HEK293 (cell line): ENCODE measurements around the gene RAB40C.

Source experiments
- CTCF ChIA-PET: fragments of 350-600 bp; formaldehyde crosslinking; extraction: SDS; loops from one replicate; lab custom pipeline; 2021; ENCODE audit warnings: antibody characterized with exemption; lab: Yijun Ruan, JAX
- POLR2A ChIA-PET: fragments of 300-600 bp; formaldehyde crosslinking; extraction: SDS; loops from one replicate; lab custom pipeline; 2020; ENCODE audit warnings: antibody characterized with exemption, inconsistent platforms; lab: Yijun Ruan, JAX
- H3K27ac ChIP-seq: fragments of 200-500 bp; sonication (Bioruptor generic); 2 replicates; pipeline ENCODE4 v1.5.1; 2014; ENCODE audit warnings: low read depth, low read length, control low read depth, inconsistent platforms; ENCODE audit errors: extremely low read depth
- H3K36me3 ChIP-seq, 2 experiments: fragments of 200-500 bp in 1 of 2; sonication (Bioruptor generic) in 1 of 2; 1 replicate in 1 of 2; 2 replicates in 1 of 2; pipeline ENCODE4 v1.5.1; 2014 to 2017; ENCODE audit warnings: inconsistent platforms in 2 of 2, low read length in 2 of 2; ENCODE audit not compliant: control insufficient read depth in 2 of 2, insufficient read depth in 1 of 2
- H3K4me1 ChIP-seq: fragments of 200-500 bp; sonication (Bioruptor generic); 2 replicates; pipeline ENCODE4 v1.5.1; 2014; ENCODE audit warnings: mild to moderate bottlenecking, low read length, inconsistent platforms; ENCODE audit not compliant: control insufficient read depth, insufficient read depth
- H3K4me3 ChIP-seq: 2 replicates; pipeline ENCODE4 v1.5.1; 2011; ENCODE audit warnings: low read depth, mild to moderate bottlenecking, control low read depth, low read length, moderate library complexity
- H3K9me3 ChIP-seq: fragments of 200-500 bp; sonication (Bioruptor generic); 2 replicates; pipeline ENCODE4 v1.5.1; 2014; ENCODE audit warnings: low read depth, low read length, inconsistent platforms; ENCODE audit not compliant: control insufficient read depth, insufficient read depth
- BCL11A ChIP-seq: fragments of 450-650 bp; formaldehyde crosslinking; IDR thresholded peaks from 2 replicates; pipeline ENCODE4 v1.5.1; 2016; ENCODE audit warnings: low read depth, missing biosample characterization, missing genetic modification characterization
- BCL11B ChIP-seq: fragments of 450-650 bp; formaldehyde crosslinking; IDR thresholded peaks from 2 replicates; pipeline ENCODE4 v1.5.1; 2016; ENCODE audit warnings: low read depth, missing biosample characterization, missing genetic modification characterization
- KLF16 ChIP-seq: fragments of 450-650 bp; formaldehyde crosslinking; IDR thresholded peaks from 2 replicates; pipeline ENCODE4 v1.5.1; 2017; ENCODE audit warnings: missing biosample characterization, missing genetic modification characterization
- KLF8 ChIP-seq: fragments of 450-650 bp; formaldehyde crosslinking; IDR thresholded peaks from 2 replicates; pipeline ENCODE4 v1.5.1; 2016; ENCODE audit warnings: missing biosample characterization, missing genetic modification characterization
- PRDM1 ChIP-seq: fragments of 450-650 bp; formaldehyde crosslinking; IDR thresholded peaks from 2 replicates; pipeline ENCODE4; 2016; ENCODE audit warnings: missing biosample characterization, missing genetic modification characterization
- RBAK ChIP-seq: fragments of 450-650 bp; formaldehyde crosslinking; IDR thresholded peaks from 2 replicates; pipeline ENCODE4 v1.5.1; 2016; ENCODE audit warnings: missing biosample characterization, missing genetic modification characterization
- SCRT1 ChIP-seq: fragments of 450-650 bp; formaldehyde crosslinking; IDR thresholded peaks from 2 replicates; pipeline ENCODE4 v1.5.1; 2016; ENCODE audit warnings: missing biosample characterization, missing genetic modification characterization, borderline replicate concordance
- TRIM28 ChIP-seq: IDR thresholded peaks from 2 replicates; pipeline ENCODE4 v1.6.1; 2011; ENCODE audit warnings: low read length, control low read depth, borderline replicate concordance
- YY1 ChIP-seq: fragments of 450-650 bp; formaldehyde crosslinking; IDR thresholded peaks from 2 replicates; pipeline ENCODE4 v1.5.1; 2018; ENCODE audit warnings: missing biosample characterization, missing genetic modification characterization
- ZIC2 ChIP-seq: fragments of 450-650 bp; formaldehyde crosslinking; IDR thresholded peaks from 2 replicates; pipeline ENCODE4 v1.5.1; 2016; ENCODE audit warnings: missing biosample characterization, missing genetic modification characterization
- ZNF10 ChIP-seq: fragments of 450-650 bp; formaldehyde crosslinking; IDR thresholded peaks from 2 replicates; pipeline ENCODE4 v1.5.1; 2017; ENCODE audit warnings: missing biosample characterization, missing genetic modification characterization
- ZNF18 ChIP-seq: fragments of 450-650 bp; formaldehyde crosslinking; IDR thresholded peaks from 2 replicates; pipeline ENCODE4 v1.5.1; 2016; ENCODE audit warnings: missing biosample characterization, missing genetic modification characterization
- ZNF184 ChIP-seq: fragments of 450-650 bp; IDR thresholded peaks from 2 replicates; pipeline ENCODE4 v1.5.1; 2018; ENCODE audit warnings: missing biosample characterization, mild to moderate bottlenecking, missing genetic modification characterization
- ZNF19 ChIP-seq: fragments of 450-650 bp; formaldehyde crosslinking; IDR thresholded peaks from 2 replicates; pipeline ENCODE4; 2016; ENCODE audit warnings: missing biosample characterization, missing genetic modification characterization, low read depth
- ZNF221 ChIP-seq: fragments of 450-650 bp; formaldehyde crosslinking; IDR thresholded peaks from 2 replicates; pipeline ENCODE4 v1.5.1; 2017; ENCODE audit warnings: missing biosample characterization, missing genetic modification characterization, borderline replicate concordance
- ZNF24 ChIP-seq: fragments of 450-650 bp; formaldehyde crosslinking; IDR thresholded peaks from 2 replicates; pipeline ENCODE4 v1.5.1; 2016; ENCODE audit warnings: missing biosample characterization, missing genetic modification characterization
- ZNF354C ChIP-seq: fragments of 450-650 bp; formaldehyde crosslinking; IDR thresholded peaks from 2 replicates; pipeline ENCODE4 v1.5.1; 2016; ENCODE audit warnings: missing biosample characterization, missing genetic modification characterization, low read depth, borderline replicate concordance
- ZNF398 ChIP-seq: fragments of 450-650 bp; formaldehyde crosslinking; IDR thresholded peaks from 2 replicates; pipeline ENCODE4 v1.5.1; 2017; ENCODE audit warnings: missing biosample characterization, missing genetic modification characterization
- ZNF473 ChIP-seq: fragments of 450-650 bp; formaldehyde crosslinking; IDR thresholded peaks from 2 replicates; pipeline ENCODE4 v1.5.1; 2017; ENCODE audit warnings: missing biosample characterization, missing genetic modification characterization
- ZNF664 ChIP-seq: fragments of 450-650 bp; formaldehyde crosslinking; IDR thresholded peaks from 2 replicates; pipeline ENCODE4 v1.5.1; 2016; ENCODE audit warnings: missing biosample characterization, missing genetic modification characterization
- ZNF791 ChIP-seq: fragments of 450-650 bp; formaldehyde crosslinking; IDR thresholded peaks from 2 replicates; pipeline ENCODE4 v1.5.1; 2016; ENCODE audit warnings: missing biosample characterization, missing genetic modification characterization
- ZNF792 ChIP-seq: fragments of 450-650 bp; formaldehyde crosslinking; IDR thresholded peaks from 2 replicates; pipeline ENCODE4 v1.5.1; 2016; ENCODE audit warnings: missing biosample characterization, missing genetic modification characterization
- ZNF843 ChIP-seq: fragments of 450-650 bp; formaldehyde crosslinking; IDR thresholded peaks from 2 replicates; pipeline ENCODE4 v1.5.1; 2016; ENCODE audit warnings: missing biosample characterization, missing genetic modification characterization
- ZSCAN30 ChIP-seq: fragments of 450-650 bp; IDR thresholded peaks from 2 replicates; pipeline ENCODE4 v1.5.1; 2018; ENCODE audit warnings: missing biosample characterization, mild to moderate bottlenecking, missing genetic modification characterization, moderate library complexity
- TF ChIP-seq, protein P1 (sequence below): fragments of 450-650 bp; formaldehyde crosslinking; IDR thresholded peaks from 2 replicates; pipeline ENCODE4 v1.5.1; 2016; ENCODE audit warnings: missing biosample characterization, missing genetic modification characterization
- TF ChIP-seq, protein P2 (sequence below): fragments of 450-650 bp; formaldehyde crosslinking; IDR thresholded peaks from 2 replicates; pipeline ENCODE4 v1.5.1; 2017; ENCODE audit warnings: missing biosample characterization, missing genetic modification characterization
- TF ChIP-seq, protein P3 (sequence below): fragments of 450-650 bp; formaldehyde crosslinking; IDR thresholded peaks from 2 replicates; pipeline ENCODE4 v1.5.1; 2016; ENCODE audit warnings: missing biosample characterization, missing genetic modification characterization

RAB40C gene

DNA sequence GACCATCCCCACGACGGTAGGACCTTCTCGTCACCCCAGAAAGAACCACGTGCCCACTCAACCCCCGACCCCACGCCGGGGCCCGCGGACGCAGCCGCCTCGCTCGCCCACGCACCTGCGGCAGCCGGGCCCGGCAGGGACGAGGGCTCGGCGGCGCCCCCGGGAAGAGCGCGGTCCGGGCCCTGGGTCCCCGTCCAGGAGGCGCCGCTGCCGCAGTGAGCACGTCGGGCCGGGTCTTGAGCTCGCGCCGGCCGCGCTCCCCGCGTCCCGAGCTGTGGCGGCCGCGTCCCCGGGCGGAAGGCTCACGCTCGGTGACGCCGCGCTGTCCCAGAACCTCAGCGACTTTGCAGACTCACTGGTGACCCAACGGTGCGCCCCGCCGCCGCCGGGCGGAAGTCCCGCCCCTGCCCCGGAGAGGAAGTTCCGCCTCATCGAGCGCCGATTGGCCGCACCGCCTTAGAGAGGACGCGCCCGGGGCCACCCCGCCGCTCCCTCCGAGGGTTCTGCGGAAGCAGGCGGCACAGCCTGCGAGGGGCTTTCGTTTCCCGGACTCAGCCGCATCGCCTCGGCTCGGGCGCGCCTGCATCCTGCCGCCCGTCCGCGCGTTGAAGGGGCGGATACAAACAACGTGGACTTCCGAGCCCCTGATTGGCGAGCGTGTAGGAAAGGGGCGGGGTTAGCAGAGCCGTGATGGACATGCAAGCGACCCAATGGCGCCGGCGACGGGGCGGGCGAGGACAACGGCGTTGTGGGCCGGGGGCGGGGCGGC is 793 bp upstream of the RAB40C start:
- POLR2A ChIA-PET: interaction anchor here (0.6 to 2.2 kb wide), 9 partner anchors 8 to 63 kb away, joined by 3 to 7 read pairs (median 3); partner anchors contain the start of genes CAPN15 and METTL26
- Histone ChIP-seq H3K27ac (peak overlapping the region; percentile 94), H3K9me3 (no peaks in the 10 kb centered on the region), H3K36me3 (no peaks in the 10 kb centered on the region), H3K4me3 (peak overlapping the region; percentile 84), H3K4me1 (peaks cover 14% of the 10 kb centered on the region)
- CTCF ChIA-PET: interaction anchor here (1.0 to 1.2 kb wide), 2 partner anchors 12 to 93 kb away, joined by 4 to 5 read pairs; no protein-coding TSS in a partner anchor
- TF ChIP-seq ZNF791 (tag by site-specific recombination): no peak
- TF ChIP-seq, protein P1, sequence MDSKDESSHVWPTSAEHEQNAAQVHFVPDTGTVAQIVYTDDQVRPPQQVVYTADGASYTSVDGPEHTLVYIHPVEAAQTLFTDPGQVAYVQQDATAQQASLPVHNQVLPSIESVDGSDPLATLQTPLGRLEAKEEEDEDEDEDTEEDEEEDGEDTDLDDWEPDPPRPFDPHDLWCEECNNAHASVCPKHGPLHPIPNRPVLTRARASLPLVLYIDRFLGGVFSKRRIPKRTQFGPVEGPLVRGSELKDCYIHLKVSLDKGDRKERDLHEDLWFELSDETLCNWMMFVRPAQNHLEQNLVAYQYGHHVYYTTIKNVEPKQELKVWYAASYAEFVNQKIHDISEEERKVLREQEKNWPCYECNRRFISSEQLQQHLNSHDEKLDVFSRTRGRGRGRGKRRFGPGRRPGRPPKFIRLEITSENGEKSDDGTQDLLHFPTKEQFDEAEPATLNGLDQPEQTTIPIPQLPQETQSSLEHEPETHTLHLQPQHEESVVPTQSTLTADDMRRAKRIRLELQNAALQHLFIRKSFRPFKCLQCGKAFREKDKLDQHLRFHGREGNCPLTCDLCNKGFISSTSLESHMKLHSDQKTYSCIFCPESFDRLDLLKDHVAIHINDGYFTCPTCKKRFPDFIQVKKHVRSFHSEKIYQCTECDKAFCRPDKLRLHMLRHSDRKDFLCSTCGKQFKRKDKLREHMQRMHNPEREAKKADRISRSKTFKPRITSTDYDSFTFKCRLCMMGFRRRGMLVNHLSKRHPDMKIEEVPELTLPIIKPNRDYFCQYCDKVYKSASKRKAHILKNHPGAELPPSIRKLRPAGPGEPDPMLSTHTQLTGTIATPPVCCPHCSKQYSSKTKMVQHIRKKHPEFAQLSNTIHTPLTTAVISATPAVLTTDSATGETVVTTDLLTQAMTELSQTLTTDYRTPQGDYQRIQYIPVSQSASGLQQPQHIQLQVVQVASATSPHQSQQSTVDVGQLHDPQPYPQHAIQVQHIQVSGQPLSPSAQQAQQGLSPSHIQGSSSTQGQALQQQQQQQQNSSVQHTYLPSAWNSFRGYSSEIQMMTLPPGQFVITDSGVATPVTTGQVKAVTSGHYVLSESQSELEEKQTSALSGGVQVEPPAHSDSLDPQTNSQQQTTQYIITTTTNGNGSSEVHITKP: no peak
- TF ChIP-seq ZSCAN30: 0 out of 2 replicates have a peak, but pooled peaks have one; percentile 26
- no peak for TF ChIP-seq ZNF18 (tag by site-specific recombination)
- no peak for TF ChIP-seq TRIM28
- TF ChIP-seq YY1 (tag by site-specific recombination): peak; percentile 53; the same call in 1 of the 2 replicates
- TF ChIP-seq PRDM1: no peak
- TF ChIP-seq, protein P2, sequence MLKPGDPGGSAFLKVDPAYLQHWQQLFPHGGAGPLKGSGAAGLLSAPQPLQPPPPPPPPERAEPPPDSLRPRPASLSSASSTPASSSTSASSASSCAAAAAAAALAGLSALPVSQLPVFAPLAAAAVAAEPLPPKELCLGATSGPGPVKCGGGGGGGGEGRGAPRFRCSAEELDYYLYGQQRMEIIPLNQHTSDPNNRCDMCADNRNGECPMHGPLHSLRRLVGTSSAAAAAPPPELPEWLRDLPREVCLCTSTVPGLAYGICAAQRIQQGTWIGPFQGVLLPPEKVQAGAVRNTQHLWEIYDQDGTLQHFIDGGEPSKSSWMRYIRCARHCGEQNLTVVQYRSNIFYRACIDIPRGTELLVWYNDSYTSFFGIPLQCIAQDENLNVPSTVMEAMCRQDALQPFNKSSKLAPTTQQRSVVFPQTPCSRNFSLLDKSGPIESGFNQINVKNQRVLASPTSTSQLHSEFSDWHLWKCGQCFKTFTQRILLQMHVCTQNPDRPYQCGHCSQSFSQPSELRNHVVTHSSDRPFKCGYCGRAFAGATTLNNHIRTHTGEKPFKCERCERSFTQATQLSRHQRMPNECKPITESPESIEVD (tag by site-specific recombination): no peak
- no peak for TF ChIP-seq ZNF664
- TF ChIP-seq ZNF843 (tag by site-specific recombination): no peak
- no peak for TF ChIP-seq ZNF221 (tag by site-specific recombination)
- TF ChIP-seq ZNF473 (tag by site-specific recombination): no peak
- no peak for TF ChIP-seq BCL11A (tag by site-specific recombination)
- TF ChIP-seq ZIC2 (tag by site-specific recombination): no peak
- TF ChIP-seq ZNF184 (tag by site-specific recombination): no peak
- no peak for TF ChIP-seq KLF16 (tag by site-specific recombination)
- no peak for TF ChIP-seq ZNF354C (tag by site-specific recombination)
- no peak for TF ChIP-seq BCL11B (tag by site-specific recombination)
- no peak for TF ChIP-seq RBAK (tag by site-specific recombination)
- TF ChIP-seq KLF8 (tag by site-specific recombination): no peak
- no peak for TF ChIP-seq ZNF24 (tag by site-specific recombination)
- no peak for TF ChIP-seq ZNF792 (tag by site-specific recombination)
- no peak for TF ChIP-seq ZNF10 (tag by site-specific recombination)
- TF ChIP-seq, protein P3, sequence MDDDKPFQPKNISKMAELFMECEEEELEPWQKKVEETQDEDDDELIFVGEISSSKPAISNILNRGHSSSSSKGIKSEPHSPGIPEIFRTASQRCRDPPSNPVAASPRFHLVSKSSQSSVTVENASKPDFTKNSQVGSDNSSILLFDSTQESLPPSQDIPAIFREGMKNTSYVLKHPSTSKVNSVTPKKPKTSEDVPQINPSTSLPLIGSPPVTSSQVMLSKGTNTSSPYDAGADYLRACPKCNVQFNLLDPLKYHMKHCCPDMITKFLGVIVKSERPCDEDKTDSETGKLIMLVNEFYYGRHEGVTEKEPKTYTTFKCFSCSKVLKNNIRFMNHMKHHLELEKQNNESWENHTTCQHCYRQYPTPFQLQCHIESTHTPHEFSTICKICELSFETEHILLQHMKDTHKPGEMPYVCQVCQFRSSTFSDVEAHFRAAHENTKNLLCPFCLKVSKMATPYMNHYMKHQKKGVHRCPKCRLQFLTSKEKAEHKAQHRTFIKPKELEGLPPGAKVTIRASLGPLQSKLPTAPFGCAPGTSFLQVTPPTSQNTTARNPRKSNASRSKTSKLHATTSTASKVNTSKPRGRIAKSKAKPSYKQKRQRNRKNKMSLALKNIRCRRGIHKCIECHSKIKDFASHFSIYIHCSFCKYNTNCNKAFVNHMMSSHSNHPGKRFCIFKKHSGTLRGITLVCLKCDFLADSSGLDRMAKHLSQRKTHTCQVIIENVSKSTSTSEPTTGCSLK (tag by site-specific recombination): no peak
- no peak for TF ChIP-seq ZNF19 (tag by site-specific recombination)
- no peak for TF ChIP-seq SCRT1 (tag by site-specific recombination)
- no peak for TF ChIP-seq ZNF398
